ENCODE measurements around the gene APP.

APP gene

DNA sequence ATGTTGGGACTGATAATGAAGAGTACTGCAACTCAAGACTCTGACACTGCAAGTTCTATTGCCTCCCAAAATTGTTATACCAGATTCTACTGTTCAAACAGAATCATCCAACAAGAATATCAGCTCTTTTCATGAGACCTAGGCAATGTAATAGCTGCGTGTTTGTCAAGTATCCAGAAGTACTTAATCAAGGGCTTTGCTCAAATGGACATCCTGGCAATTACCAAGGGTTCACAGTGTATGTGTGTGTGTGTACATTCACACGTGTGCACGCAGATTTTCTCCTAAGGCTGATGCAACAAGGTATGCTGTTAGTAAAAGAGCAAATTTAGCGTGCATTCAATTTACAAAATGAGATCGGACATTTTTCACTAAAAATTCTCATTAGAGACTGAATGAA lies 261.2 kb downstream of the APP start:
- TF ChIP-seq, protein P1, sequence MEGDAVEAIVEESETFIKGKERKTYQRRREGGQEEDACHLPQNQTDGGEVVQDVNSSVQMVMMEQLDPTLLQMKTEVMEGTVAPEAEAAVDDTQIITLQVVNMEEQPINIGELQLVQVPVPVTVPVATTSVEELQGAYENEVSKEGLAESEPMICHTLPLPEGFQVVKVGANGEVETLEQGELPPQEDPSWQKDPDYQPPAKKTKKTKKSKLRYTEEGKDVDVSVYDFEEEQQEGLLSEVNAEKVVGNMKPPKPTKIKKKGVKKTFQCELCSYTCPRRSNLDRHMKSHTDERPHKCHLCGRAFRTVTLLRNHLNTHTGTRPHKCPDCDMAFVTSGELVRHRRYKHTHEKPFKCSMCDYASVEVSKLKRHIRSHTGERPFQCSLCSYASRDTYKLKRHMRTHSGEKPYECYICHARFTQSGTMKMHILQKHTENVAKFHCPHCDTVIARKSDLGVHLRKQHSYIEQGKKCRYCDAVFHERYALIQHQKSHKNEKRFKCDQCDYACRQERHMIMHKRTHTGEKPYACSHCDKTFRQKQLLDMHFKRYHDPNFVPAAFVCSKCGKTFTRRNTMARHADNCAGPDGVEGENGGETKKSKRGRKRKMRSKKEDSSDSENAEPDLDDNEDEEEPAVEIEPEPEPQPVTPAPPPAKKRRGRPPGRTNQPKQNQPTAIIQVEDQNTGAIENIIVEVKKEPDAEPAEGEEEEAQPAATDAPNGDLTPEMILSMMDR (IDR thresholded peaks at IDR 0.05; ENCODE audit: extremely low read depth, missing control alignments), result no peak
- DNase-seq (ENCODE audit: low spot score), result no peak

DNA sequence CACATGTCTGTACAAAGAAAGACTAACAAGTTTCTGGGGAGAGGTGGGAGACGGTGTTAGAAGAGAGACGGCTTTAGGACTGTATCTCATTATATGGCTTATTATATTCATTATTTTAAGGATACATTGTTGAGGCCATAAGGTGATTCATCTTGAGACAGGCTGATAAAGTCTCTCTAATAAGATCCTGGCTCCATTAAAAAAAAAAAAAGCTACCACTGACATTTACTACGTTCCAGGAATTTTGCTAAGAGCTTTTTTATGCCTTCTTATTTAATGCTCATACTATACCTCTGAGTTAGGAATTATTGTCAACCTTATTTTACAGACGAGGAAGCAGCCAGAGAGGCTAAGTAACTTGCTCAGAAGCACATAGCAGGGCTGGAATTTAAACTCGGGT lies 262.1 kb downstream of the APP start:
- TF ChIP-seq, protein P1 (IDR thresholded peaks at IDR 0.05; ENCODE audit: extremely low read depth, missing control alignments), result no peak

DNA sequence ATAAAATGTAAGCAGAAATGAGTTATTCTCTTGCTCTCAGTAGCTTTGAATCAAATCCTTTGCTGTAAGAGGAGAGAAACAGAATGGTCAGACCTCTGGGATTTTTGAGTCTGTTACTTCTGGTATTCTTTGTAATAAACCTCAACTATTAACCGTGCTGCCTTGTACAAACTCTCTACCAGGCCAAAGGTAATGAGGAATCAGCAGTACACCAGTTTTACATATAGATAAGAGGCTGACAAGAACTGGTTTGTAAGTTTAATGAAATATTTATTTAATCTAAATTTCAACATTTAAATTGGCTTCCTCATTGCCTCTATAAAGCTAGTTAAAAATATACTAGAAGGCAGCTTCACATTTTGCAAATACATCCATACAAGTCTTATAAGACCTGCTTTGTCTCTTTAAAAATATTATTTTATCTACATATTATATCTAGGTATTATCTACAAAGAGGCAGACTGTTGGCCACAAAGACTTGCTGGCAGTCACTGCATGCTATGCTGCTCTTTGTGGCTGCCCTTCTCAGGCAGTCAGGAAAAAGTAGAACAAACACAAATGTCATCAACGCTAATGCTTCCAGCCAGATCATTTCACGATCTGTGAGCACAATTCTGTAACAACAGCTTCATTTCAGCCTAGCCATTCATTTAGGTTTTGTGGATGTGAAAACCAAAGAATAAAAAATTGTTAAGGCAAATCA lies 262.8 kb downstream of the APP start:
- DNase-seq (ENCODE audit: low spot score), result no peak
- TF ChIP-seq, protein P1 (IDR thresholded peaks at IDR 0.05; ENCODE audit: extremely low read depth, missing control alignments), result no peak

More for the DNA sequence above, 262.1 kb downstream of the APP start:
- no peak for DNase-seq (ENCODE audit: low spot score)

DNA sequence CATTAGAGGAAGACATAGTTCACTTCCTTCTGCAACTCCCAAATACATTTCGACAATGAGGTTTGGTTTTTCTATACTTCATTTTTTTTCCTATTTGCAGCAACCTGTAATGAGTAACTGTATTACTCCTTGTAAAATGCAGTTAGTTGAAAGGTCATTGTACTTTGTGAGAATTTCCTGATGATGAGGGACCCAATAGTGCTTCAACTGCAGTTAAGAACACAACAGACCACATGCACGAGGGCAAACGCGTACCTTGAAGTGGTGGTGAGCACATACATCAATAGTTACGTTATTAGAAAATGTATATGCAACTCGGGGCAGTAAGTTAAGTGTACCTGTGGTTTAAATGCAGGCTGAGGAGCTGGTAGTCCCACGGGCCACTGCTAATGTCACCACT lies 264.0 kb downstream of the APP start:
- DNase-seq (ENCODE audit: low spot score), result no peak
- TF ChIP-seq, protein P1 (IDR thresholded peaks at IDR 0.05; ENCODE audit: extremely low read depth, missing control alignments), result no peak

DNA sequence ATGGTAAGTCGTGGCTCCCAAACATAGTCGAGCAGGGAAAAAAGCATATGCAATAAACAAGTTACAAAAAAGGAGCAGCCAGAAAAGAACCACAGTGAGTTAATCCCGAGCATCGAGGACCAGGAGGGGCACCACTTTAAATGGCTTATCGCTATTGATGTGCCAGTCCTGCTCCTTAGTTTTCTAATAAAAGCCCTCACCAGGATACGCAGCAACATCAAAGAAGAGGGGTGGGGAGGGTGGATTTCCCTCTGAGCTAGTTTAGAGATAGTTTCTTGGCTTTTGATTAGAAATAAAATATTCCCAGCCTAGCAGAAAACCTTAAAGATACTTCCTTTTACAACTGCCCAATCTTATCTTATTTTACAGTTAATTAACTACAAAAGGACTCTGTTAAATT lies 265.4 kb downstream of the APP start:
- TF ChIP-seq, protein P1 (IDR thresholded peaks at IDR 0.05; ENCODE audit: extremely low read depth, missing control alignments), result no peak
- DNase-seq (ENCODE audit: low spot score), result no peak

DNA sequence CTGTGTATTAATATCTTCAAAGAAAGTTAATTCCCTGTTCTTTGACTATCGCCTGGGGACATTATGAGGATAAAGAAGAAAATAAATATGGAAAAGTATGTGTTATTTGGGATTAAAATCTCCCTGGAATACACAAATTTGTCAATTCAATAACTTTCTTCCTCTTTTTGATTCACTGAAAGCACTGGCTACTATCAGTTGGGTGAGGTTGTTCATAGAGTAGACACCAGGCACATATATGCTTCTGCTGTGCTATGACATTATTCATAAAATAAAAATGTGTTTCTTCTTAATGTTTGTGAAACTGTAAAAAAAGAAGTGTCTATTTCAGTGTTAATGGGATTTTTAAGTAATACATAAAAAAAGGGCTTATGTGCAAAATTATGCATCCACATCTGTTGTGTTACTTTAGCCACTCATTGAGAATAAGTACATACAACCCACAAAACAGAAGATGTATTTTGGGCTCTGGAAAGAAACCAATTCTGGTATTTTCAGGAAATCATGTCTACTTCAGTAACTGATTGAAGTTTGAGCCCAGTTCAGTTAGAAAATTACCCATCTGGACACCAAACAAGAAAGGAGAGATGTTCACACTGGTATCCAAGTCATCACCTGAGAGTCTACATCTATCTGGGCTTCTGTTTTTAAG lies 266.4 kb downstream of the APP start:
- TF ChIP-seq, protein P1 (IDR thresholded peaks at IDR 0.05; ENCODE audit: extremely low read depth, missing control alignments), result no peak
- DNase-seq (ENCODE audit: low spot score), result no peak

DNA sequence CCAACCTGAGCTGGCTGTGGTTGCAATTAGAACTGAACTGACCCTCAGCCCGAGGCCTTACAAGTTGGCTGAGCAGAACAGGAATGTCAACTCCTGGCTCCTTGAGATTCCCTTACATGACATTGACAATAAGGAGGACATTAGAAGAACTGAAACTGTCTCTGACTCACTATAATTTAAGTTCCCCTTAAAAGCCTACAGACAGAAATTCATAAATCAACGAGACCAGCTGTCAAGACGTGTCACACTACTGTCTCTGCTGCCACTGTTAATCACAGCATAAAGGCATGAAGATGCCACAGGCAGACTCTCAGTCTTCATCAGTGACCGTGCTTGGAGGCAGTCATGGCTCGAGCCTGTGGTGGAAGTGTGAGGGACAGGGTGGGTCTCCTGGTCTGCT lies 267.0 kb downstream of the APP start:
- DNase-seq (ENCODE audit: low spot score), result peak; percentile 21
- TF ChIP-seq, protein P1 (IDR thresholded peaks at IDR 0.05; ENCODE audit: extremely low read depth, missing control alignments), result no peak
